Measurements from ENCODE around the gene HCLS1. TPM values are rescaled to one million over a fixed set of nuclear protein-coding genes. Genes with fewer than 3 reads are reported as not detected.

The HCLS1 gene
- total and polyA plus RNA-seq, 9 of the 15 experiments (the other 6 are each of a cell fraction or from before 2014, with no cell fraction given): 4.8 to 34.1 (median 22.0) TPM

DNA sequence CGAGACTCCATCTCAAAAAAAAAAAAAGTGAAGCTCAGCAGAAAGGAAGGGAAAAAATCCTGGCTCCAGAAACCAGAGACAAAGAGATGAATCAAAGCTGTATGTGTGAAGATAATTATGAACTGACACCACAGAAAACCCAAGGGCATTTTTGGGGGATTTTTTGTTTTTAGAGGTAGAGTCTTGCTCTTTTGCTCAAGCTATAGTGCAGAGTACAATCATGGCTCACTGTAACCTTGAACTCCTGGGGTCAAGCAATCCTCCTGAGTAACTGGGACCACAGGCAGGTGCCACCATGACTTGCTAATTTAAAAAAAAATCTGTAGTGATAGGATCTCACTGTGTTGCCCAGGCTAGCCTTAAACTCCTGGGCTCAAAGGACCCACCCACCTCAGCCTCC lies 22.8 kb downstream of the HCLS1 start:
- FAIRE-seq: no peak
- Histone ChIP-seq H4K20me1 (replicated peaks; ENCODE audit: control insufficient read depth, insufficient read depth, low read length) (no peaks in the 10 kb centered on the region), H2AFZ (ENCODE audit: low read depth, low read length) (no peak overlapping the region), H3K27ac (ENCODE audit: extremely low read depth, low read depth, low read length) (no peak overlapping the region), H3K9me1 (ENCODE audit: control insufficient read depth, insufficient read depth, low read length) (no peaks in the 10 kb centered on the region), H3K36me3 (ENCODE audit: control insufficient read depth, insufficient read depth, low read length) (no peaks in the 10 kb centered on the region), H3K4me1 (replicated peaks in 1 of 2; ENCODE audit: control insufficient read depth in 2 of 2, insufficient read depth in 2 of 2, low read length in 2 of 2) (no peaks in the 10 kb centered on the region), H3K4me3 (no peak overlapping the region), H3K79me2 (ENCODE audit: control insufficient read depth, insufficient read depth, low read length) (no peaks in the 10 kb centered on the region), H3K9ac (ENCODE audit: insufficient read depth in 1 of 2, low read depth in 2 of 2, low read length in 2 of 2) (no peak overlapping the region), H3K9me3 (replicated peaks; ENCODE audit: control insufficient read depth, insufficient read depth, low read depth, low read length) (no peaks in the 10 kb centered on the region), H3K27me3 (ENCODE audit: control insufficient read depth in 2 of 2, insufficient read depth in 2 of 2, low read length in 2 of 2) (no peaks in the 10 kb centered on the region; a peak in 1 of 5 replicates), H3K4me2 (ENCODE audit: insufficient read depth, low read length) (no peak overlapping the region)
- intact Hi-C loops (cut with micrococcal nuclease) (no loop called here), in situ Hi-C loops (cut with MboI) (no loop called here)
- no peak for ATAC-seq
- no peak for TF ChIP-seq ETV1 (tag; conservative IDR thresholded peaks at IDR 0.05; ENCODE audit: low read depth)
- no peak for TF ChIP-seq KDM2B (CRISPR knock-in tag; IDR thresholded peaks at IDR 0.05)
- TF ChIP-seq SP1 (CRISPR knock-in tag; IDR thresholded peaks at IDR 0.05): no peak
- DNase-seq (ENCODE audit: extremely low read depth in 1 of 4, low spot score in 3 of 4): no peak
- no TSS peak for BruUV-seq (replicated peaks)
- ChIA-PET POLR2A (interaction anchor here (0.6 kb wide), 1 partner anchor 77 kb away, joined by 3 read pairs; no protein-coding TSS in a partner anchor), CTCF (ENCODE audit: low intra/inter-chr PET ratio) (no interaction called here)
- WGBS (ENCODE audit: insufficient coverage, low coverage, missing lambda C conversion rate): 100% methylated on average over 1 of the region's 1 CpG

- POLR2A ChIA-PET: no interaction called here
- H3K4me1 ChIP-seq (replicated peaks in 1 of 2; ENCODE audit: control insufficient read depth in 2 of 2, insufficient read depth in 2 of 2, low read length in 2 of 2): no peaks in the 10 kb centered on the region
- no peak overlapping the region for H3K4me3 ChIP-seq
- DNase-seq (ENCODE audit: extremely low read depth in 1 of 4, low spot score in 3 of 4) (no peak), FAIRE-seq (no peak), ATAC-seq (no peak)
- H3K36me3 ChIP-seq (ENCODE audit: control insufficient read depth, insufficient read depth, low read length): no peaks in the 10 kb centered on the region
- H2AFZ ChIP-seq (ENCODE audit: low read depth, low read length): no peak overlapping the region
- intact Hi-C loops (cut with micrococcal nuclease) (no loop called here), in situ Hi-C loops (cut with MboI) (no loop called here)
- no peaks in the 10 kb centered on the region for H3K79me2 ChIP-seq (ENCODE audit: control insufficient read depth, insufficient read depth, low read length)
- H3K27ac ChIP-seq (ENCODE audit: extremely low read depth, low read depth, low read length): no peak overlapping the region
- H3K4me2 ChIP-seq (ENCODE audit: insufficient read depth, low read length): no peak overlapping the region
- H4K20me1 ChIP-seq (replicated peaks; ENCODE audit: control insufficient read depth, insufficient read depth, low read length): no peaks in the 10 kb centered on the region
- no TSS peak for BruUV-seq (replicated peaks)
- H3K9me1 ChIP-seq (ENCODE audit: control insufficient read depth, insufficient read depth, low read length): no peaks in the 10 kb centered on the region
- peaks cover 0 to 12% of the 10 kb centered on the region in 2 experiments; a peak in 2 of 5 replicates for H3K27me3 ChIP-seq (ENCODE audit: control insufficient read depth in 2 of 2, insufficient read depth in 2 of 2, low read length in 2 of 2)
- H3K9me3 ChIP-seq (replicated peaks; ENCODE audit: control insufficient read depth, insufficient read depth, low read depth, low read length): no peaks in the 10 kb centered on the region
- no peak overlapping the region for H3K9ac ChIP-seq (ENCODE audit: insufficient read depth in 1 of 2, low read depth in 2 of 2, low read length in 2 of 2)
- CTCF ChIA-PET (ENCODE audit: low intra/inter-chr PET ratio): no interaction called here
- 10% methylated on average over 1 of the region's 1 CpG for WGBS (ENCODE audit: insufficient coverage, low coverage, missing lambda C conversion rate)
- TF ChIP-seq JUNB (CRISPR knock-in tag; conservative IDR thresholded peaks at IDR 0.05) (no peak), HNRNPL (IDR thresholded peaks at IDR 0.05; ENCODE audit: low read depth, low read length) (no peak), MXD1 (CRISPR knock-in tag; IDR thresholded peaks at IDR 0.05; ENCODE audit: borderline replicate concordance, poor library complexity, severe bottlenecking) (no peak), ZNF436 (CRISPR knock-in tag; IDR thresholded peaks at IDR 0.05) (no peak), XRCC3 (IDR thresholded peaks at IDR 0.05) (no peak), USF2 (CRISPR knock-in tag; IDR thresholded peaks at IDR 0.05) (no peak)
- TF ChIP-seq, protein P1, sequence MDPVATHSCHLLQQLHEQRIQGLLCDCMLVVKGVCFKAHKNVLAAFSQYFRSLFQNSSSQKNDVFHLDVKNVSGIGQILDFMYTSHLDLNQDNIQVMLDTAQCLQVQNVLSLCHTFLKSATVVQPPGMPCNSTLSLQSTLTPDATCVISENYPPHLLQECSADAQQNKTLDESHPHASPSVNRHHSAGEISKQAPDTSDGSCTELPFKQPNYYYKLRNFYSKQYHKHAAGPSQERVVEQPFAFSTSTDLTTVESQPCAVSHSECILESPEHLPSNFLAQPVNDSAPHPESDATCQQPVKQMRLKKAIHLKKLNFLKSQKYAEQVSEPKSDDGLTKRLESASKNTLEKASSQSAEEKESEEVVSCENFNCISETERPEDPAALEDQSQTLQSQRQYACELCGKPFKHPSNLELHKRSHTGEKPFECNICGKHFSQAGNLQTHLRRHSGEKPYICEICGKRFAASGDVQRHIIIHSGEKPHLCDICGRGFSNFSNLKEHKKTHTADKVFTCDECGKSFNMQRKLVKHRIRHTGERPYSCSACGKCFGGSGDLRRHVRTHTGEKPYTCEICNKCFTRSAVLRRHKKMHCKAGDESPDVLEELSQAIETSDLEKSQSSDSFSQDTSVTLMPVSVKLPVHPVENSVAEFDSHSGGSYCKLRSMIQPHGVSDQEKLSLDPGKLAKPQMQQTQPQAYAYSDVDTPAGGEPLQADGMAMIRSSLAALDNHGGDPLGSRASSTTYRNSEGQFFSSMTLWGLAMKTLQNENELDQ (CRISPR knock-in tag; IDR thresholded peaks at IDR 0.05; ENCODE audit: borderline replicate concordance): no peak
- TF ChIP-seq, protein P2, sequence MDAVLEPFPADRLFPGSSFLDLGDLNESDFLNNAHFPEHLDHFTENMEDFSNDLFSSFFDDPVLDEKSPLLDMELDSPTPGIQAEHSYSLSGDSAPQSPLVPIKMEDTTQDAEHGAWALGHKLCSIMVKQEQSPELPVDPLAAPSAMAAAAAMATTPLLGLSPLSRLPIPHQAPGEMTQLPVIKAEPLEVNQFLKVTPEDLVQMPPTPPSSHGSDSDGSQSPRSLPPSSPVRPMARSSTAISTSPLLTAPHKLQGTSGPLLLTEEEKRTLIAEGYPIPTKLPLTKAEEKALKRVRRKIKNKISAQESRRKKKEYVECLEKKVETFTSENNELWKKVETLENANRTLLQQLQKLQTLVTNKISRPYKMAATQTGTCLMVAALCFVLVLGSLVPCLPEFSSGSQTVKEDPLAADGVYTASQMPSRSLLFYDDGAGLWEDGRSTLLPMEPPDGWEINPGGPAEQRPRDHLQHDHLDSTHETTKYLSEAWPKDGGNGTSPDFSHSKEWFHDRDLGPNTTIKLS (IDR thresholded peaks at IDR 0.05; ENCODE audit: borderline replicate concordance, low read depth): no peak
These were observed 30.3 kb downstream of the HCLS1 start for GRCh38 chr3:121630355-121630754.
